Neural cell (in vitro differentiated cells): ENCODE data around the gene OR13J1. TPM values are rescaled to one million over a fixed set of nuclear protein-coding genes. Genes with fewer than 3 reads are reported as not detected.

ENCODE experiments used
- H2AFZ ChIP-seq: fragments of 200-600, 300-800 bp; sonication (generic), shearing (Covaris generic); 2 replicates; pipeline ENCODE4 v1.6.0; 2014; ENCODE audit warnings: low read depth, mild to moderate bottlenecking, antibody characterized with exemption, low read length, moderate library complexity
- H3F3A ChIP-seq: fragments of 200-600 bp; shearing (Covaris generic); 2 replicates; pipeline ENCODE4 v1.6.1; 2016; ENCODE audit warnings: mild to moderate bottlenecking, moderate library complexity, mixed read lengths, antibody characterized with exemption, low read length; ENCODE audit not compliant: insufficient read depth, poor library complexity, severe bottlenecking
- H3K27ac ChIP-seq: fragments of 200-600, 300-800 bp; sonication (generic), shearing (Covaris generic); 2 replicates; pipeline ENCODE4 v1.5.1; 2014; ENCODE audit warnings: mild to moderate bottlenecking, low read length, moderate library complexity
- H3K27me3 ChIP-seq: fragments of 300-800, 200-600 bp; sonication (generic), shearing (Covaris generic); 2 replicates; pipeline ENCODE4 v1.6.0; 2014; ENCODE audit warnings: mild to moderate bottlenecking, low read depth, low read length, moderate library complexity; ENCODE audit not compliant: insufficient read depth
- H3K36me3 ChIP-seq: fragments of 300-800, 200-600 bp; sonication (generic), shearing (Covaris generic); 2 replicates; pipeline ENCODE4 v1.5.1; 2014; ENCODE audit warnings: mild to moderate bottlenecking, antibody characterized with exemption, low read length, moderate library complexity; ENCODE audit not compliant: insufficient read depth
- H3K4me2 ChIP-seq: fragments of 300-800, 200-600 bp; sonication (generic), shearing (Covaris generic); 2 replicates; pipeline ENCODE4 v1.6.0; 2014; ENCODE audit warnings: mild to moderate bottlenecking, low read length
- H3K4me3 ChIP-seq: fragments of 300-800, 200-600 bp; sonication (generic), shearing (Covaris generic); 2 replicates; pipeline ENCODE4 v1.5.1; 2014; ENCODE audit warnings: mild to moderate bottlenecking, low read length, moderate library complexity
- H3K79me2 ChIP-seq: fragments of 200-600 bp; shearing (Covaris generic); replicated peaks from 2 replicates; pipeline ENCODE4 v1.6.0; 2014; ENCODE audit warnings: mild to moderate bottlenecking, low read length, moderate library complexity; ENCODE audit not compliant: insufficient read depth
- H3K9ac ChIP-seq: fragments of 300-800, 200-600 bp; sonication (generic), shearing (Covaris generic); 2 replicates; pipeline ENCODE4 v1.6.1; 2016; ENCODE audit warnings: mild to moderate bottlenecking, low read length, mixed read lengths
- H3K9me2 ChIP-seq: fragments of 200-600 bp; shearing (Covaris generic); 2 replicates; pipeline ENCODE4 v1.6.1; 2016; ENCODE audit warnings: mild to moderate bottlenecking, low read length, mixed read lengths; ENCODE audit not compliant: insufficient read depth
- H3K9me3 ChIP-seq: fragments of 200-600, 300-800 bp; sonication (generic), shearing (Covaris generic); 2 replicates; pipeline ENCODE4 v1.6.1; 2016; ENCODE audit warnings: mild to moderate bottlenecking, mixed run types, low read length, moderate library complexity, mixed read lengths
- H4K20me1 ChIP-seq: fragments of 200-600 bp; shearing (Covaris generic); 2 replicates; pipeline ENCODE4 v1.6.1; 2016; ENCODE audit warnings: mild to moderate bottlenecking, mixed run types; ENCODE audit not compliant: insufficient read depth
- CTCF ChIP-seq: fragments of 450-650 bp; IDR thresholded peaks from 2 replicates; pipeline ENCODE4 v1.5.1; 2014; ENCODE audit warnings: antibody characterized with exemption, mild to moderate bottlenecking, moderate library complexity; ENCODE audit not compliant: poor library complexity, severe bottlenecking
- EP300 ChIP-seq: fragments of 450-650 bp; conservative IDR thresholded peaks from 2 replicates; pipeline ENCODE4 v1.6.1; 2014; ENCODE audit warnings: antibody characterized with exemption, mild to moderate bottlenecking, moderate library complexity; ENCODE audit not compliant: poor library complexity, severe bottlenecking
- EZH2 ChIP-seq: fragments of 200-600, 300-800 bp; shearing (Covaris generic), sonication (generic); IDR thresholded peaks from 2 replicates; pipeline ENCODE4 v1.6.1; 2014; ENCODE audit warnings: antibody characterized with exemption, low read length, borderline replicate concordance, mild to moderate bottlenecking; ENCODE audit not compliant: insufficient read depth, poor library complexity, severe bottlenecking
- MXI1 ChIP-seq: fragments of 450-650 bp; conservative IDR thresholded peaks from 2 replicates; pipeline ENCODE4 v1.6.1; 2014; ENCODE audit warnings: antibody characterized with exemption, mild to moderate bottlenecking; ENCODE audit not compliant: poor library complexity, severe bottlenecking
- POLR2AphosphoS5 ChIP-seq: IDR thresholded peaks from 2 replicates; pipeline ENCODE4 v1.6.1; 2012
- RAD21 ChIP-seq: fragments of 450-650 bp; conservative IDR thresholded peaks from 2 replicates; pipeline ENCODE4 v1.6.1; 2014; ENCODE audit warnings: antibody characterized with exemption, mild to moderate bottlenecking, moderate library complexity
- SMC3 ChIP-seq: fragments of 450-650 bp; conservative IDR thresholded peaks from 2 replicates; pipeline ENCODE4 v1.6.1; 2014; ENCODE audit warnings: antibody characterized with exemption, mild to moderate bottlenecking, moderate library complexity; ENCODE audit not compliant: poor library complexity
- TAF1 ChIP-seq: IDR thresholded peaks from 2 replicates; pipeline ENCODE4 v1.6.1; 2012; ENCODE audit warnings: low read depth
- polyA plus RNA-seq: library from polyadenylated mRNA; depleted of rRNA; stranded (reverse); fragments of >200 nt; gene quantifications from 2 replicates; pipeline ENCODE4 v1.2.3, GENCODE V29; 2014
- TF ChIP-seq, protein P1 (sequence below): IDR thresholded peaks from 2 replicates; pipeline ENCODE4 v1.6.1; 2012; ENCODE audit warnings: borderline replicate concordance

Gene OR13J1
- polyA plus RNA-seq, 1 donor from 2014 or later: not detected

DNA sequence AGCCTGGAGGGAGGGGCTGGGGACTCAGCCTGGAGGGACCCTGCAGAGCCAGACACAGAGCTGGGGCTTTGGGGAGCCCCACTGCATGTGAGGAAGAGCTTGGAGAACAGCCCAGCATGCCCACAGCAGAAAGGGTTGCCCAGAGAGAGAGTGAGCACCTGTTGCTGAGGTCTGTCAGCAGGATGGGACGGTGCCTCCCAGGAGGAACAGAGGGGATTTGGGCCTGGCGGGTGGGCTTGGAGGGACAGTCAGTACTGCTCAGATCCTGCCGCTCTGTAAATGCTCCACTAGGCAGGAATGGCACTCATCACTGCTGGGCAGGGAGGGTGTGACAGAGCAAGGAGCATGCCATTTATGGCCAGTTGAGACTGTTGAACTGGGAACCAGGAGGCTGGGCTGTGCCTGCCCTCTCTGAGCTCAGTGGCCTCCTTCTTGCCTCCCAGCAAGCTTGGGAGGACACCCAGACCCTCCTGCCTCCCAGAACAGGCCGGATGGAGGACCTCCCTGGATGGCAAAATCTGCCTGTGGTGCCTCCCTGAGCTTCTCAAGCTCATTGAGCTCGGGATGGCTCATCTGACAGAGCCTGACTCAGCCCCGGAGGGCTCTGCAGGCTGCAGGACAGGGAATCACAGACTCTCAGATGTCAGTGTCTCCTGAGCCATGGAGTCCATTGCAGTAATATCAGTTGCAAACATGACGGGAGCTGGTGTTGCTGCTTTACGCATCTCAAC, 35.0 kb upstream of the OR13J1 start:
- no peak for TF ChIP-seq MXI1
- no peak for TF ChIP-seq TAF1
- no peak for TF ChIP-seq SMC3
- TF ChIP-seq, protein P1, sequence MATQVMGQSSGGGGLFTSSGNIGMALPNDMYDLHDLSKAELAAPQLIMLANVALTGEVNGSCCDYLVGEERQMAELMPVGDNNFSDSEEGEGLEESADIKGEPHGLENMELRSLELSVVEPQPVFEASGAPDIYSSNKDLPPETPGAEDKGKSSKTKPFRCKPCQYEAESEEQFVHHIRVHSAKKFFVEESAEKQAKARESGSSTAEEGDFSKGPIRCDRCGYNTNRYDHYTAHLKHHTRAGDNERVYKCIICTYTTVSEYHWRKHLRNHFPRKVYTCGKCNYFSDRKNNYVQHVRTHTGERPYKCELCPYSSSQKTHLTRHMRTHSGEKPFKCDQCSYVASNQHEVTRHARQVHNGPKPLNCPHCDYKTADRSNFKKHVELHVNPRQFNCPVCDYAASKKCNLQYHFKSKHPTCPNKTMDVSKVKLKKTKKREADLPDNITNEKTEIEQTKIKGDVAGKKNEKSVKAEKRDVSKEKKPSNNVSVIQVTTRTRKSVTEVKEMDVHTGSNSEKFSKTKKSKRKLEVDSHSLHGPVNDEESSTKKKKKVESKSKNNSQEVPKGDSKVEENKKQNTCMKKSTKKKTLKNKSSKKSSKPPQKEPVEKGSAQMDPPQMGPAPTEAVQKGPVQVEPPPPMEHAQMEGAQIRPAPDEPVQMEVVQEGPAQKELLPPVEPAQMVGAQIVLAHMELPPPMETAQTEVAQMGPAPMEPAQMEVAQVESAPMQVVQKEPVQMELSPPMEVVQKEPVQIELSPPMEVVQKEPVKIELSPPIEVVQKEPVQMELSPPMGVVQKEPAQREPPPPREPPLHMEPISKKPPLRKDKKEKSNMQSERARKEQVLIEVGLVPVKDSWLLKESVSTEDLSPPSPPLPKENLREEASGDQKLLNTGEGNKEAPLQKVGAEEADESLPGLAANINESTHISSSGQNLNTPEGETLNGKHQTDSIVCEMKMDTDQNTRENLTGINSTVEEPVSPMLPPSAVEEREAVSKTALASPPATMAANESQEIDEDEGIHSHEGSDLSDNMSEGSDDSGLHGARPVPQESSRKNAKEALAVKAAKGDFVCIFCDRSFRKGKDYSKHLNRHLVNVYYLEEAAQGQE: no peak
- H3K79me2 ChIP-seq: no peaks in the 10 kb centered on the region
- no peak overlapping the region for H3K4me2 ChIP-seq
- H3F3A ChIP-seq: no peaks in the 10 kb centered on the region
- no peak overlapping the region for H3K27ac ChIP-seq
- no peaks in the 10 kb centered on the region for H3K27me3 ChIP-seq
- no peaks in the 10 kb centered on the region for H4K20me1 ChIP-seq
- H3K9ac ChIP-seq: no peak overlapping the region
- no peaks in the 10 kb centered on the region for H3K36me3 ChIP-seq
- no peaks in the 10 kb centered on the region for H3K9me3 ChIP-seq
- H2AFZ ChIP-seq: no peak overlapping the region
- no peak overlapping the region for H3K4me3 ChIP-seq
- no peaks in the 10 kb centered on the region for H3K9me2 ChIP-seq

DNA sequence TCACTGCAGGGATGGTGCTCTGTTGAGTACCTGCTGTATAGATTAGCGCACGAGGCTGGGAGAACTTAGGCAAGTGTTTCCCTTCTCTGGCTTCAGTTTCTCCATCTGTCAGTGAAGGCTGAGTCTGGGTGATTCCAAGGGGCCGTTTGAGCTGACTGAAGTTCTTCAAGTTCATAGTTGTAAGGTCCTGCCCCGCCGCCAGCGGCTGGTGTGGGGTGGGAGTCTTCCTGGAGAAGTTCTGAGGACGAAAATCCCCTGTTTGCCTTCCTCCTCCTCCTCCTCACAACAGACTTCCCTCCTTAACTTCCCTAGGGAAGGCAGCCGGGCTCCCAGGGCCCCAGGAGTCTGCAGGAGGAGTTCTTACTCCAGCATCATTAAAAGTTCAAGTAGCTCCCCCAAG, 34.1 kb upstream of the OR13J1 start:
- Histone ChIP-seq H3K36me3 (no peaks in the 10 kb centered on the region), H2AFZ (no peak overlapping the region), H3K27ac (no peak overlapping the region)

More for the DNA sequence above, 34.1 kb upstream of the OR13J1 start:
- TF ChIP-seq SMC3 (no peak), CTCF (no peak), TAF1 (no peak), RAD21 (no peak), EP300 (no peak), EZH2 (no peak), POLR2AphosphoS5 (no peak)
- H3K9me2 ChIP-seq: no peaks in the 10 kb centered on the region
- H3K4me3 ChIP-seq: no peak overlapping the region
- no peak overlapping the region for H3K9ac ChIP-seq
- no peaks in the 10 kb centered on the region for H3K79me2 ChIP-seq
- H3K27me3 ChIP-seq: no peaks in the 10 kb centered on the region
- H3K4me2 ChIP-seq: no peak overlapping the region
- no peaks in the 10 kb centered on the region for H4K20me1 ChIP-seq
- H3F3A ChIP-seq: no peaks in the 10 kb centered on the region
- no peaks in the 10 kb centered on the region for H3K9me3 ChIP-seq
